ENCODE data around the gene ZNF23.

ZNF23 gene

GRCh38 chr16:71406316-71406715, 55.7 kb downstream of the ZNF23 start:
- peaks cover 14% of the 10 kb centered on the region for H3K27me3 ChIP-seq (ENCODE audit: insufficient read depth, poor library complexity, severe bottlenecking)
- H3K4me3 ChIP-seq (replicated peaks; ENCODE audit: insufficient read depth, low read length) = no peak overlapping the region
- TF ChIP-seq SPI1 (IDR thresholded peaks at IDR 0.05; ENCODE audit: borderline replicate concordance, low read depth) (no peak), REST (IDR thresholded peaks at IDR 0.05; ENCODE audit: insufficient replicate concordance, low read depth) (no peak), CTCF (IDR thresholded peaks at IDR 0.05; ENCODE audit: insufficient read depth, low read length) (no peak), POLR2AphosphoS5 (IDR thresholded peaks at IDR 0.05; ENCODE audit: low read depth) (no peak), GABPA (IDR thresholded peaks at IDR 0.05; ENCODE audit: low read depth) (no peak)
- no peak overlapping the region for H3K27ac ChIP-seq (replicated peaks)
- no peak for DNase-seq (ENCODE audit: low read depth in 1 of 2, low spot score in 1 of 2)

- peaks cover 11% of the 10 kb centered on the region for H3K27me3 ChIP-seq (ENCODE audit: insufficient read depth, poor library complexity, severe bottlenecking)
- no peak for TF ChIP-seq SPI1 (IDR thresholded peaks at IDR 0.05; ENCODE audit: borderline replicate concordance, low read depth)
- no peak for TF ChIP-seq CTCF (IDR thresholded peaks at IDR 0.05; ENCODE audit: insufficient read depth, low read length)
- no peak for TF ChIP-seq GABPA (IDR thresholded peaks at IDR 0.05; ENCODE audit: low read depth)
- no peak for TF ChIP-seq POLR2AphosphoS5 (IDR thresholded peaks at IDR 0.05; ENCODE audit: low read depth)
- no peak for TF ChIP-seq REST (IDR thresholded peaks at IDR 0.05; ENCODE audit: insufficient replicate concordance, low read depth)
- no peak overlapping the region for H3K27ac ChIP-seq (replicated peaks)
These were observed 57.7 kb downstream of the ZNF23 start for GRCh38 chr16:71404364-71404763.

GRCh38 chr16:71402674-71403073, 59.4 kb downstream of the ZNF23 start:
- Histone ChIP-seq H3K27ac (replicated peaks) (no peak overlapping the region), H3K4me3 (replicated peaks; ENCODE audit: insufficient read depth, low read length) (no peak overlapping the region), H3K27me3 (ENCODE audit: insufficient read depth, poor library complexity, severe bottlenecking) (peaks cover 11% of the 10 kb centered on the region)
- TF ChIP-seq GABPA (IDR thresholded peaks at IDR 0.05; ENCODE audit: low read depth) = no peak
- no peak for TF ChIP-seq POLR2AphosphoS5 (IDR thresholded peaks at IDR 0.05; ENCODE audit: low read depth)
- no peak for TF ChIP-seq CTCF (IDR thresholded peaks at IDR 0.05; ENCODE audit: insufficient read depth, low read length)
- no peak for DNase-seq (ENCODE audit: low read depth in 1 of 2, low spot score in 1 of 2)

More at GRCh38 chr16:71404364-71404763, 57.7 kb downstream of the ZNF23 start:
- no peak overlapping the region for H3K4me3 ChIP-seq (replicated peaks; ENCODE audit: insufficient read depth, low read length)
- DNase-seq (ENCODE audit: low read depth in 1 of 2, low spot score in 1 of 2) = no peak

GRCh38 chr16:71402007-71402406, 60.0 kb downstream of the ZNF23 start:
- no peak for TF ChIP-seq GABPA (IDR thresholded peaks at IDR 0.05; ENCODE audit: low read depth)
- no peak for TF ChIP-seq SPI1 (IDR thresholded peaks at IDR 0.05; ENCODE audit: borderline replicate concordance, low read depth)
- TF ChIP-seq CTCF (IDR thresholded peaks at IDR 0.05; ENCODE audit: insufficient read depth, low read length) = no peak
- TF ChIP-seq POLR2AphosphoS5 (IDR thresholded peaks at IDR 0.05; ENCODE audit: low read depth) = no peak
- TF ChIP-seq REST (IDR thresholded peaks at IDR 0.05; ENCODE audit: insufficient replicate concordance, low read depth) = no peak
- Histone ChIP-seq H3K27ac (replicated peaks) (no peak overlapping the region), H3K27me3 (ENCODE audit: insufficient read depth, poor library complexity, severe bottlenecking) (peaks cover 7% of the 10 kb centered on the region), H3K4me3 (replicated peaks; ENCODE audit: insufficient read depth, low read length) (no peak overlapping the region)
- DNase-seq (ENCODE audit: low read depth in 1 of 2, low spot score in 1 of 2) = no peak

Data from HL-60 (cell line).